Body of pancreas (tissue), 4 donors: Measurements from ENCODE around the gene UHRF1. TPM values are rescaled to one million over a fixed set of nuclear protein-coding genes. Genes with fewer than 3 reads are reported as not detected.

ENCODE experiments used
- ATAC-seq: fragments of 150-250 bp; one replicate; pipeline ENCODE4 v1.9.1; 2016
- DNase-seq, 4 donors: peaks; one replicate each; pipeline ENCODE4 v3.0.0-alpha.2; 2019
- H3K27ac ChIP-seq, 4 donors: fragments of 200-600 bp; sonication (generic); 1 replicate in 3 of 4; 2 replicates in 1 of 4; pipeline versions ENCODE4 v1.5.1 to v1.6.1; 2016 to 2019; ENCODE audit warnings: mild to moderate bottlenecking in 1 of 4, mixed read lengths in 1 of 4, moderate library complexity in 1 of 4
- H3K27me3 ChIP-seq, 2 donors: fragments of 200-600 bp; sonication (generic); one replicate each; pipeline ENCODE4 v1.6.0; 2016; ENCODE audit warnings: mild to moderate bottlenecking in 1 of 2
- H3K36me3 ChIP-seq, 2 donors: fragments of 200-600 bp; sonication (generic); replicated peaks in 1 of 2; 2 replicates each; pipeline ENCODE4 v1.5.1; 2016; ENCODE audit warnings: low read depth in 2 of 2; ENCODE audit not compliant: insufficient read depth in 1 of 2
- H3K4me1 ChIP-seq: fragments of 200-600 bp; sonication (generic); one replicate; pipeline ENCODE4 v1.6.0; 2016
- H3K4me3 ChIP-seq, 2 donors: fragments of 200-600 bp; sonication (generic); 1 replicate in 1 of 2; 2 replicates in 1 of 2; pipeline ENCODE4 v1.5.1; 2016 to 2019
- H3K9me3 ChIP-seq, 3 donors: fragments of 200-600 bp; sonication (generic); 1 replicate in 2 of 3; 2 replicates in 1 of 3; pipeline ENCODE4 v1.5.1; 2016
- POLR2A ChIP-seq, 3 donors: fragments of 450-650 bp; IDR thresholded peaks; one replicate each; pipeline ENCODE4 v1.6.1; 2016; ENCODE audit warnings: antibody characterized with exemption in 3 of 3, mild to moderate bottlenecking in 2 of 3
- WGBS, 2 donors: methylation state at CpG; one replicate each; pipeline ENCODE4 v1.1.5; 2017; 5-methylcytosine and 5-hydroxymethylcytosine counted together
- intact Hi-C: fragments of 100-400 bp; cut with DNase I; formaldehyde crosslinking; loops from one replicate; pipeline ENCODE4 v1.15.1; 2023
- total RNA-seq, 2 donors: library from RNA; depleted of rRNA; stranded (reverse); fragments of >200 nt; gene quantifications; one replicate each; pipeline ENCODE4 v1.1.0, GENCODE V29; 2016
- TF ChIP-seq, protein P1 (sequence below), 7 experiments: fragments of 450-650 bp in 4 of 7; fragments of 200-600 bp in 3 of 7; sonication (generic) in 3 of 7; IDR thresholded peaks; one replicate each; pipeline ENCODE4 v1.5.1; 2016 to 2019; ENCODE audit warnings: antibody characterized with exemption in 7 of 7

UHRF1 gene
- total RNA-seq, 2 donors from 2014 or later = 2.1 to 3.3 TPM

DNA sequence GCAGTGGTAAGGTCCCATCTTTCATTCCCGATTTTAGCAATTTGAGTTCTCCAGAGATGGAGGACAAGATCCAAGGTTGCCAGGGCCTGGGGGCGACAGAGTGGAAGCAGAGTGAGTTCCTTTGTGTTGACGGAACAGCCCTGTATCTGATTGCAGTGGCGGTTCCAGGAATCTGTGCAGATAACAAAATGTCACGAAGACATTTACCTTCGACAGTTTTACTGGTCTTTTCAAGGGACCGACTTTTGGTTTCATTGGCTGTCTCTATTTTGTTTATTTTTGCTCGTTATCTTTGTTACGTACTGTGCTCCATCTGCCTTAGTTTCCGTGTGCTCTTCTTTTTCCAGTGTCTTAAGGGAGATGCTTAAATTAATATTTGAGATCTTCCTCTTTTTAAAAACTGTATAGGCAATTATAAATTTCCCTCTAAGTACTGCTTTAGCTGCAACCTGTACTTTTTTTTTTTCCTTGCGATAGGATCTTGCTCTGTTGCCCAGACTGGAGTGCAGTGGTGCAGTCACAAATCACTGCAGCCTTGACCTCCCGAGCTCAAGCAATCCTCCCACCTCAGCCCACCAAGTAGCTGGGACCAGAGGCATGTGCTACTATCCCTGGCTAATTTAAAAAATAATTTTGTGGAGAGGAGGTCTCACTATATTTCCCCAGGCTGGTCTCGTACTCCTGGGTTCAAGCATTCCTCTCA is 82.8 kb downstream of the UHRF1 start:
- WGBS, 2 donors = 63 to 70% methylated on average over 13 of the region's 13 CpGs
- Histone ChIP-seq H3K27ac (no peak overlapping the region), H3K36me3 (no peaks in the 10 kb centered on the region), H3K4me1 (peaks cover 8% of the 10 kb centered on the region), H3K4me3 (no peak overlapping the region), H3K27me3 (no peaks in the 10 kb centered on the region), H3K9me3 (no peaks in the 10 kb centered on the region)
- TF ChIP-seq POLR2A (IDR thresholded peaks at IDR 0.05) = no peak
- TF ChIP-seq, protein P1, sequence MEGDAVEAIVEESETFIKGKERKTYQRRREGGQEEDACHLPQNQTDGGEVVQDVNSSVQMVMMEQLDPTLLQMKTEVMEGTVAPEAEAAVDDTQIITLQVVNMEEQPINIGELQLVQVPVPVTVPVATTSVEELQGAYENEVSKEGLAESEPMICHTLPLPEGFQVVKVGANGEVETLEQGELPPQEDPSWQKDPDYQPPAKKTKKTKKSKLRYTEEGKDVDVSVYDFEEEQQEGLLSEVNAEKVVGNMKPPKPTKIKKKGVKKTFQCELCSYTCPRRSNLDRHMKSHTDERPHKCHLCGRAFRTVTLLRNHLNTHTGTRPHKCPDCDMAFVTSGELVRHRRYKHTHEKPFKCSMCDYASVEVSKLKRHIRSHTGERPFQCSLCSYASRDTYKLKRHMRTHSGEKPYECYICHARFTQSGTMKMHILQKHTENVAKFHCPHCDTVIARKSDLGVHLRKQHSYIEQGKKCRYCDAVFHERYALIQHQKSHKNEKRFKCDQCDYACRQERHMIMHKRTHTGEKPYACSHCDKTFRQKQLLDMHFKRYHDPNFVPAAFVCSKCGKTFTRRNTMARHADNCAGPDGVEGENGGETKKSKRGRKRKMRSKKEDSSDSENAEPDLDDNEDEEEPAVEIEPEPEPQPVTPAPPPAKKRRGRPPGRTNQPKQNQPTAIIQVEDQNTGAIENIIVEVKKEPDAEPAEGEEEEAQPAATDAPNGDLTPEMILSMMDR (IDR thresholded peaks at IDR 0.05) = no peak
- intact Hi-C loops = no loop called here
- ATAC-seq (no peak), DNase-seq (no peak)

DNA sequence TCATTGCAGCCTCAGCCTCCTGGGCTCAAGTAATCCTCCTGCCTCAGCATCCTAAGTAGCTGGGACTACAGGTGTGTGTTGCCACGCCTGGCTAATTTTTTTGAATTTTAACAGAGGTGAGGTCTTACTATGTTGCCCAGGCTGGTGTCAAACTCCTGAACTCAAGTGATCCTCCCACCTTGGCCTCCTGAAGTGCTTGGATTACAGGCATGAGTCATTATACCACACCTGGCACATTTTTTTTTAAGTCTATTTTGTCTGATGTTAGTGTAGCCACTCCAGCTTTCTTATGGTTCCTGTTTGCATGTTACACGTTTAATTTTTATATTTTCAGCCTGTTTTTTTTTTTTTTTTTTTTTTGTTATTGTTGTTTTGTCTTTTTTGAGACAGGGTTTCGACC is 84.4 kb downstream of the UHRF1 start:
- no peaks in the 10 kb centered on the region for H3K27me3 ChIP-seq
- no peaks in the 10 kb centered on the region for H3K36me3 ChIP-seq

DNA sequence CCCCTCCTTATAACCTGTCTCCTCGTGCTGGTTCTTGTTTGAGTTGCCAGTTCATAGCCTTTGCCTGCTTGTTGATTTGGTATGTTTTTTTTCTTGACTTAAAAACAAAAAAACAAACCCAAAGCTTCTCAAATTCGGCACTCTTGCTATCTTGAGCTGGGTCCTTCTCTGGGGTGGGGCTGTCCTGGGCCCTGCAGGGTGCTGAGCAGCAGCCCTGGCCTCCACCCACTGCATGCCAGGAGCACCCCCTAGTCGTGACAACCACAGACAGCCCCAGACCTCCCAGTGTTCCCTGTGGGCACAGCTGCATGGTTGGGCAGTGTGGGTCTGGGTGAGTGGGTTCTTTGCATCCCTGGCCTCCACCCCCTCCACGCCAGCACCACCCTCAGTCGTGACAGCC is 87.4 kb downstream of the UHRF1 start:
- H3K4me1 ChIP-seq = peaks cover 1% of the 10 kb centered on the region
- no peak overlapping the region for H3K4me3 ChIP-seq
- ATAC-seq = no peak
- no peak overlapping the region for H3K27ac ChIP-seq
- no peaks in the 10 kb centered on the region for H3K9me3 ChIP-seq
- TF ChIP-seq POLR2A (IDR thresholded peaks at IDR 0.05) = no peak
- TF ChIP-seq, protein P1 (IDR thresholded peaks at IDR 0.05) = no peak
- no peaks in the 10 kb centered on the region for H3K36me3 ChIP-seq
- WGBS, 2 donors = 77 to 84% methylated on average over 5 of the region's 5 CpGs
- no peaks in the 10 kb centered on the region for H3K27me3 ChIP-seq
- intact Hi-C loops = no loop called here
- no peak for DNase-seq

More for the DNA sequence above, 84.4 kb downstream of the UHRF1 start:
- Histone ChIP-seq H3K9me3 (no peaks in the 10 kb centered on the region), H3K4me3 (no peak overlapping the region), H3K27ac (no peak overlapping the region), H3K4me1 (no peaks in the 10 kb centered on the region)
- WGBS, 2 donors = 93 to 96% methylated on average over 3 of the region's 3 CpGs
- no peak for DNase-seq
- TF ChIP-seq, protein P1 (IDR thresholded peaks at IDR 0.05) = no peak
- no peak for TF ChIP-seq POLR2A (IDR thresholded peaks at IDR 0.05)
- no peak for ATAC-seq
- intact Hi-C loops = no loop called here

DNA sequence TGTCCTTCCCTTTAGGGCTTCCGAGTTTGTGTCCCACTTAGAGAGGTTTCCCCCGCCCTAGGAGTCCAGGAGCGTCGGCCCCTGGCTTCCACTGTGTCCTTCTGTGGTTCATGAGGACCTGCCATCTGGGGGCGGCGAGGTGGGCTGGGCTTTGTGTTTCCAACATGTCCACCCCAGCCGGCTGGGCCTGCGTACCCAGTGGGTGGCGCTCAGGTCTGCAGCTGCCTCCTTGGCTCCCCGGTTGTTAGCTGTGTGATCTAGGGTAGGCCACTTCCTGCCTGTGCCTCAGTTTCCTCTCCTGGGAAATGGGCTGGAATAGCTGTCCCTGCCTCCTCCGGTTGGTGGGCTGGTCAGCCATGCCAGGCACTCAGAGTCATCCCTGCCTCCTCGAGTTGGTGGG is 88.0 kb downstream of the UHRF1 start:
- Histone ChIP-seq H3K36me3 (no peaks in the 10 kb centered on the region), H3K27me3 (no peaks in the 10 kb centered on the region), H3K4me1 (peaks cover 7% of the 10 kb centered on the region), H3K9me3 (no peaks in the 10 kb centered on the region), H3K4me3 (no peak overlapping the region), H3K27ac (no peak overlapping the region)
- no peak for ATAC-seq
- no peak for DNase-seq
- intact Hi-C loops = no loop called here
- no peak for TF ChIP-seq POLR2A (IDR thresholded peaks at IDR 0.05)
- TF ChIP-seq, protein P1 (IDR thresholded peaks at IDR 0.05) = no peak
- WGBS, 2 donors = 85 to 89% methylated on average over 6 to 12 of the region's 12 CpGs

DNA sequence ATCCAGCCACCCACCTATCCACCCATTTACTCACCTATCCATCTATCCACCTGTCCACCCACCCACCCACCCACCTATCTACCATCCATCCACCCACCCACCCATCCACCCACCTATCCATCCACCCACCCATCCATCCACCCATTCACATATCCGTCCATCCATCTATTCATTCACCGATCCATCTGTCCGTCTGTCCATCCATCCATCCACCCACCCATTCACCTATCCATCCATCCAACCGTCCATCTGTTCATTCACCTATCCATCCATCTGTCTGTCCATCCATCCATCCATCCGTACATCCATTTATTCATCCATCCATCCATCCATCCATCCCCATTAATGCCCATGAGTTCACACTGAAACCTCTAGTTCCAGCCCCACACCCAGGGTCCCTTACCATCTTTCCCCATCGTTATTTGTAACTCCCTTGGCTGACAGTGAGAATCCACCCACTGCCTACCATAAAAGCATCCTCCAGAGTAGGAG is 90.9 kb downstream of the UHRF1 start:
- TF ChIP-seq POLR2A (IDR thresholded peaks at IDR 0.05) = no peak
- TF ChIP-seq, protein P1 (IDR thresholded peaks at IDR 0.05) = no peak
- Histone ChIP-seq H3K4me1 (peaks cover 10% of the 10 kb centered on the region), H3K36me3 (no peaks in the 10 kb centered on the region), H3K27ac (no peak overlapping the region), H3K27me3 (no peaks in the 10 kb centered on the region), H3K4me3 (no peak overlapping the region), H3K9me3 (no peaks in the 10 kb centered on the region)
- no peak for DNase-seq
- 89 to 94% methylated on average over 6 of the region's 6 CpGs for WGBS, 2 donors
- intact Hi-C loops = no loop called here
- no peak for ATAC-seq
